ENCODE results near the gene AOC2.

- TF ChIP-seq LCOR (CRISPR knock-in tag; IDR thresholded peaks at IDR 0.05), result no peak
- TF ChIP-seq EZH2 (IDR thresholded peaks at IDR 0.05; ENCODE audit: borderline replicate concordance, low read depth, low read length), result no peak
- TF ChIP-seq GABPB1 (CRISPR knock-in tag; IDR thresholded peaks at IDR 0.05), result no peak
- TF ChIP-seq ZFX (CRISPR knock-in tag; IDR thresholded peaks at IDR 0.05), result no peak
- no peak for TF ChIP-seq SMC3 (conservative IDR thresholded peaks at IDR 0.05; ENCODE audit: insufficient read depth, low read depth, low read length)
- no peak for TF ChIP-seq SAFB2 (IDR thresholded peaks at IDR 0.05; ENCODE audit: borderline replicate concordance, low read depth, low read length, severe bottlenecking)
- no peak for TF ChIP-seq ZNF766 (CRISPR knock-in tag; conservative IDR thresholded peaks at IDR 0.05)
- TF ChIP-seq NFYB (IDR thresholded peaks at IDR 0.05; ENCODE audit: extremely low read depth, insufficient read length), result no peak
- TF ChIP-seq GTF2F1 (IDR thresholded peaks at IDR 0.05; ENCODE audit: low read depth, low read length), result no peak
- TF ChIP-seq JUN (IDR thresholded peaks at IDR 0.05; ENCODE audit: borderline replicate concordance, low read depth, low read length), result no peak
- no peak for TF ChIP-seq JUN (CRISPR knock-in tag; IDR thresholded peaks at IDR 0.05; ENCODE audit: borderline replicate concordance)
- TF ChIP-seq CREM (IDR thresholded peaks at IDR 0.05; ENCODE audit: low read depth), result no peak
Measured at GRCh38 chr17:42893359-42893758, 49.0 kb downstream of the AOC2 start.
